Hindlimb muscle (tissue), 1 donor: ENCODE measurements around the gene MPC1. TPM values are rescaled to one million over a fixed set of nuclear protein-coding genes. Genes with fewer than 3 reads are reported as not detected.
"Not testable (repeated sequence)": the region's sequence is repeated elsewhere in the genome, so short reads cannot be mapped to it uniquely, and the experiment has no call there.

Source experiments
- DNase-seq: peaks from one replicate; pipeline ENCODE4 v3.0.0-alpha.2; 2013
- polyA plus RNA-seq: library from polyadenylated mRNA; unstranded; fragments of 120-200 nt; gene quantifications from one replicate; pipeline ENCODE4 v1.2.1, GENCODE V29; 2013; ENCODE audit not compliant: insufficient read length

MPC1 gene
- polyA plus RNA-seq, 1 donor = 73.8 TPM

DNA sequence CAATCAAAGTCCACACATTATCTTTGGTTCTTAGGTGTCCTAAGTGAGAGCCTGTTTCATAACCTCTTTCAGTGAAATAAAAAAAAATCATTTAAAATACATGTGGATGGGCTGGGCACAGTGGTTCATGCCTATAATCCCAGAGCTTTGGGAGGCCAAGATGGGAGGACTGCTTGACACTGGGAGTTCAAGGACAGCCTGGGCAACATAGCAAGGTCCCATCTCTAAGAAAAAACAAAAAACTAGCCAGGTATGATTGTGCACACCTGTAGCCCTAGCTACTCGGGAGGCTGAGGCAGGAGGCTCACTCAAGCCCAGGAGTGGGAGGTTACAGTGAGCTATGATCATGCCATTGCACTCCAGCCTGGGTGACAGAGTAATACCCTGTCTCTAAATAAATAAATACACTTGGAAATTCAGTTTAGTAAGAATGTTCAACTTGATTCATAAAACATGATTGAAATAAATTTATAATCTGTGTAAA lies 3.6 kb downstream of the MPC1 start:
- DNase-seq = no peak

DNA sequence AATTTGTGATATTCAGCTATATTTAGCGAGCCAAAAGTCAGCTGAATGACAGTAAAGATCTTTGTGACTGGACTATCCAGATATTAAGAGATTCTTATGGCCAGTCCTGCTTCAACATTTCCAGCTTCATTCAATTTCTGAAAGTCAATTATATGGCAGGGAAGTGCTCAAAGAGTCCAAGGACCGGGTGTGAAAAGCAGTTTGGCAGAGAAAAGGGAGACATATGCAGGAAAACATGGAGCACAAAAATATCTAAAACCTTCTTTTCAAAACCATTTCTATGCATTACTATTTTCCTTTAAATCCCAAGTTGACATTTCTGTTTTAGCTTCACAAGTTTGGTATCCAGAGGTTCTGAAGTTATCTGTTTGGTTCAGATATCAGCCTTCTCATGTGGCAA lies 5.0 kb downstream of the MPC1 start:
- no peak for DNase-seq

- DNase-seq = no peak
Measured at GRCh38 chr6:166375013-166375412, 7.7 kb downstream of the MPC1 start.

GRCh38 chr6:166370489-166370888 lies 12.3 kb downstream of the MPC1 start:
- no peak for DNase-seq

GRCh38 chr6:166369782-166370181 lies 13.0 kb downstream of the MPC1 start:
- no peak for DNase-seq

DNA sequence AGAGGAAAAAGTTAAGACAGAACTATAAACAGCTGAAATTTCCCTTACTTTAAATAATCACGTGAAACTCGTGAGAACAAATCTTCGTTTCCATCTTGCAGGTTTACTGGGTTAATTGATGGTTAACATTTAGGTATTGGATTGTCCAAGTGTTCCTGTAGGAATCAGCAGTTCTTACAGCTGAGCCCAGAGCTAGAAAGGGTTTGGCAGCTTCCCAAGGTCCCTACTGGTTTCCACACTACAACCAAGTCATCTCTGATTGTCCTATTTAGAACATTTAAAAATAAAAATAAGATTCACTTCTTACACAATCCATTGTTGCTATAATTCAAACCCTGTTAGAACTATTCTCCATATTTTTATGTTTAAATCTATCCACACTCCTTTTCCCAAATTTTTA lies 15.8 kb downstream of the MPC1 start:
- DNase-seq = no peak

- DNase-seq = no peak
Measured at GRCh38 chr6:166365806-166366205, 16.9 kb downstream of the MPC1 start.

- DNase-seq = no peak
Measured at GRCh38 chr6:166365221-166365620, 17.5 kb downstream of the MPC1 start.

DNA sequence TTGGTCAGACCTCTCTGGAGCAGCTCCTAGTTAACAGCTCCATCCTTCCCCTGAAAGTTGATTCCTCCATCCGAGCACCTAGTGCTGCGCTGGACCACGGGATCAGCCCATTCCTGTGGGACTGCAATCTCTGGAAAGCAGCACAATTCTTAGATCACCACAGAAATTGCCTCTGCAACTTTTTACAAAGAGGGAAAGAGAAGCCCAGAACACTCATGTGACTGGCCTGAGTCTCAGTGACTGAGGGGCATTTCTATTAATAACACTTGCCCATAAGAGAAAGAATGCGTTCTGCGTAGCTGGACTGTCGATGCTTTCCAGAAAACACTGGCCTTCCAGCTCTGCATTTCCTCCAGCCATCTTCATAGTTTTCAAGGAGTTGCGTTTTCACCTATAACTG lies 18.3 kb downstream of the MPC1 start:
- DNase-seq = no peak

DNA sequence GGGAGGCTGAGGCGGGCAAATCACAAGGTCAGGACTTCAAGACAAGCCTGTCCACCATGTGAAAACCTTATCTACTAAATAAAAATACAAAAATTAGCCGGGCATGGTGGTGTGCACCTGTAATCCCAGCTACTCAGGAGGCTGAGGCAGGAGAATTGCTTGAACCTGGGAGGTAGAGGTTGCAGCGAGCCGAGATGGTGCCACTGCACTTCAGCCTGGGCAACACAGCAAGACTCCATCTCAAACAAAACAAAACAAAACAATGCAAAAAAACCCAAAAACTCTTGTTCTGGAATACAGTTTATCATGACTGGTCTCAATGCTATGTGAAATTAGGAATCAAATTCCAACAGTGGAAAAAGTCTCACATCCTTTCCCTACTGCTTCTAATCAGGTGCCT lies 20.3 kb downstream of the MPC1 start:
- not testable (repeated sequence) for DNase-seq

DNA sequence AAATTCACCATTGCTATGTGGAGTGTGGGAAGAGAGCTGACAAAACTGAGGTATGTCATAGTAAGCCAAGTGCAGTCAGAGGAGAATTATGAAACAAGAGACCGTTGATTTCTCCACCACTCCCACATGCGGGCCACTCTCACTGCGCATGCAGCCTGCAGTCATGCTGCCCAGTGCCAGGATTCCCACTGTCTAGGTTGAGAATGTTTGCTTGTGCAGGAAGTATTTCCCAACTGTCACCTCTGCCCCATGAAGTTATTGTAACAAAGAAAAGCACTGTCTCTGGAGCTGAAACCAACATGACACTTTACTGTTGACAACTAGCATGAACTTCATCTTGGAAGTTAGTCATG lies 21.7 kb downstream of the MPC1 start:
- no peak for DNase-seq

DNA sequence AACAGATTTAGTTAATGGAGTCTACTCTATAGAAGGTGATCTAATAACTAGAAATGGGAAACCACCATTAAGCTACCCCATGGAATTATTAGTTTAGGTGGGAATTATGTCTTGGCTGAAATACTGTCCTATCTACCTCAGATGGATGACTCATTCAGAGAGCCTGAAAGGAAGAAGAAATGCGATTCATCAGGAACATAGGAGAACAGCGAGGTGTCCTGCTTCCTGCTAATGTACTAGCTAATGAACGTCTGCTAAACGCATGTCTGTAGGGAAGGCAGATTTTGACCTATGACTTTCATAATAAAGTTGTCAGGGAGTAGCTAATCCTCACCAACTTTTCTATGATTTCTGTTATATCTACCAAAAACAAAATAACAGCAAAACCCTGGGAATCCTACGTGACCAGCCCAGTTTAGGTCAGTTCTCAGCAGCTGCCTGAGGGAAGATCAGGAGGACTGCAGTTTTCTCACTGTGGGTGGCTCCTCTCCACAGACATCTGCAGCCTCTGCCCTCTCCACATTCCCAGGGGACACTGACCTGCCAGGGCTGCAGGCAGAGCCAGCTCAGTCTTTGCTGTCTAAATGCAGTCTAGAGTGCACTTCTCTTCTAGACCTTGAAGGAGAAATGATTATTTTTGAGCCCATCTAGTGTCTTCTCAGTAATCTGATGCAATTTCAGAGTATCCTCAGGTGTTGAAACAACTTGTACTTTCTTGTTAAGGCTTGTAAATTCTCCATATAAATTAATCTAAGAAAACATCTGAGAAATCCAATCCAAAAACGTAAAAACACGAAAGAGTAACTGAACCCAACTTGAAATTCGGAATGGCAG lies 22.3 kb downstream of the MPC1 start:
- DNase-seq = no peak

- no peak for DNase-seq
Measured at GRCh38 chr6:166355552-166355951, 27.2 kb downstream of the MPC1 start.

GRCh38 chr6:166354965-166355364 lies 27.8 kb downstream of the MPC1 start:
- DNase-seq = no peak

DNA sequence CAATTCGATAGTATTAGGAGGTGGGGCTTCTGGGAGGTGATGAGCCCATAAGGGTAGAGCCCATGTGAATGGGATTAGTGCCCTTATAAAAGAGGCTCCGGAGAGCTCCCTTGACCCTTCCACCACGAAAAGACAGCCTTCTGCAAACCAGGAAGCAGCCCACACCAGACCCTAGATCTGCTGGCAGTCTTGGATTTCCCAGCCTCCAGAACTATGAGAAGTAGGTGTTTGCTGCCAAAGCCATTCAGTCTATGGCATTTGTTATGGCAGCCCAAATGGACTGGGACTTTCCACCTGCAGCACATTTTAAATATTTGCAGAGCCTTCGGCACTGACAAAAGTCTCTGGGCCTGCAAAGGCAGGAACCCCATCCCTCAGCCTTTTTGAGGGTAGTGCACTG lies 28.6 kb downstream of the MPC1 start:
- DNase-seq = no peak

GRCh38 chr6:166353507-166353906 lies 29.2 kb downstream of the MPC1 start:
- no peak for DNase-seq

DNA sequence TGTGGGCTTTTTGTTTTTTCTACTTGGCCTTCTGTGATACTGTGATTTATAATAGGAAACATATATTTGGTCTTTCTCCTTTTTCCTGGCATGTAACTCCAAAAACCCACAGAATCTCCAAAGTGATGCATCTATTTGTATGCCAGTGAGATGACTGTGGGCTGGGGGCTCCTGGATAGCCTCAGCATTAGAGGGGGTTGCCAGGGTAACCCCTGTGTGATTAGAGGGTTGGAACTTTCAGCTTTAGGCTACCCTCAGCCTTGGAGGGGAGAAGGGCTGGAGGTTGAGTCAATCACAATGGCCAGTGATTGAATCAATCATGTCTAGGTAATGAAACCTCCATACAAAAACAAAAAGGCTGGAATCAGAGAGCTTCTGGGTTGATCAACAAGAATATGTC lies 29.8 kb downstream of the MPC1 start:
- no peak for DNase-seq

DNA sequence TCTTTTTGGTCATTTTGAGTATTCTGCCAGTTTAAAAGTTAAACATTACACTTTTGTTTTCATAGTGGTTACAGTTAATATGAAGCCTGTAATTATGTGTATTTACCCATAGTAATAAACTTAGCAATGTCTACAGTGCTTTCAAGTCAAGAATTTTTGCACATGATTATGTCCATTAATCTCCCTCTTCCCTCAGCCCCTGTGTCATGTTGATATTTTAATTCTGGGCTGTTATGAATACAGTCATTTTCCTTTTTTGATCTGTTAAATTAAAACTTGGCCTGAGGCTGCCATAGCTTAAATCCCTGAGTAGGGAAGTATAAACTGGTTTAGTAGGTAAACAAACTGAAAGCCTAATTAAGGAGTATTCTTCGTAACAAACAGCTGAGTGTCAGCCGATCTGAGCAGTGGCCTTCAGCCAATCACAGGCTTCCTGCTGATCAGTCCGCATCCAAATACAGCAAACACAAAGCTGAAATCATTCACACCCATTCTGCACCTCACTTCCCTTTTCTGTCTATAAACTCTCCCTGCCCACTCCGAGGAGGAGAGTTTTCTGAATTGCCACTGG lies 30.9 kb downstream of the MPC1 start:
- DNase-seq = no peak

- no peak for DNase-seq
Measured at GRCh38 chr6:166348305-166348949, 34.3 kb downstream of the MPC1 start.

- no peak for DNase-seq
Measured at GRCh38 chr6:166346965-166347364, 35.8 kb downstream of the MPC1 start.

DNA sequence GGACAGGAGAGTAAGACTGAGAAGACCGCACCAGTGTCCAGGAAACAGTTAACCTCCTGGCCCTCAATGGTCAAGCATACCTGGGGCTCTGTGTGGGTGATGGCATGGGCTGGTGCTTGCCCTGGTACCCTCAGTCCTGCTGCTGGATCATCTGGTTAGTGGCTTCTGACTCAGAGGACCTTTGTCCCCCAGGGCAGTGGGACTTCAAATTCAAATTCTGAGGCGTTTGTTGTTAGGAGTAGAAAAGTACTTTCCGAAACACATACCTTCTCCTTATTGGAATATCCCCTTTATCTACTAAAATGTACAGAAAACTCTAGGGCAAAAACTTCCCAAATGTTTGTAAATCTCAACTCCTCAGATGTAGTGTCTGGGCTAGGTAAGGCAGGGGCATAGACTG lies 36.3 kb downstream of the MPC1 start:
- DNase-seq = no peak

- DNase-seq = not testable (repeated sequence)
Measured at GRCh38 chr6:166345672-166346071, 37.1 kb downstream of the MPC1 start.

DNA sequence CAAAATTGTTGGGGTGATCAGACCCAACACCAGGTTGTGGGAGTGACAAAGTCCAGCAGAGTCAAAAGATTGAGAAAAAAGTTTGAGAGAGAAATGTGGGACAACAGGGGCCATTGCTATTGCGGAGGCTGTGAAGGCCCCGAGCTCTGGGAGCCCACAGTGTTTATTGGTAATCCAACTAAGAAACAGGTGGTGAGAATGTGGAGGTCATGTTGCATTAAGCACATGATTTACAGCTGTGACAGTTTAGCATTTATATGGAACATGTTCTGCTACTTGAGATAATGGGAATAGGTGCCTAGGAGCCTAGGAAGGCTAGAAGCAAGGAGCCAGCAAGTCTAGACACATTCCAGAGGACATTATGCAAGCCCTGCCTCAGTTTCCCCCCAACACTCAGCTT lies 37.8 kb downstream of the MPC1 start:
- DNase-seq = not testable (repeated sequence)

DNA sequence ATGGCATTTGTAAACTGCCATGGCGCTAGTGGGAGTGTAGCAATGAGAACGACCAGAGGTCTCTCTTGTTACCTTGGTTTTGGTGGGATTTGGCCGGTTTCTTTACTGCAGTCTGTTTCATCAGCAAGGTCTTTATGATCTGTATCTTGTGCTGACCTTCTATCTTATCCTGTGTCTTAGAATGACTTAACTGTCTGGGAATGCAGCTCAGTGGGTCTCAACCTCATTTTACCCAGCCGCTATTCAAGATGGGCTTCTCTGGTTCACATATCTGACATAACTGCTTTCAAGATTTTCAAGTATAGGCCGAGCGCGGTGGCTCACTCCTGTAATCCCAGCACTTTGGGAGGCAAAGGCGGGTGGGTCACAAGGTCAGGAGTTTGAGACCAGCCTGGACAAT lies 38.5 kb downstream of the MPC1 start:
- DNase-seq = no peak
